ENCODE results near the gene DMXL2.
"Not testable (repeated sequence)": the region's sequence is repeated elsewhere in the genome, so short reads cannot be mapped to it uniquely, and the experiment has no call there.

DMXL2 gene

DNA sequence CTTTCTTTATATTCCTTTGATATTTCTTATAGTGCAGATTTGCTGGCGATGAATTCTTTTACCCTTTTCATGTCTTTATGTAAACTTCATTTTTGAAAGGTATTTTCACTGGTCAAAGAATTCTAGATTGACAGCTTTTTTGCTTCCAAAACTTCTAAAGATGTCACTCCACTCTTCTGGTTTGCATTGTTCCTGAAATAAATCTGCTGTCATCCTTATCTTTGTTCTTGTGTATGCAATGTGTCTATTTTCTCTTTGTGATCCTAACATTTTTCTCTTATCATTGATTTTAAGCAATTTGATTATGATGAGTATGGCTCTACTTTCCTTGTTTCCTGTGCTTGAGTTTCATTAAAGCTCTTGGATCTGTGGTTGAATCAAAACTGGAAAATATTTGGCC, 177.8 kb downstream of the DMXL2 start:
- Histone ChIP-seq H3K4me3 (ENCODE audit: control insufficient read depth in 1 of 7, extremely low read depth in 1 of 7, insufficient read depth in 4 of 7, low read depth in 2 of 7, low read length in 6 of 7) (no peak overlapping the region), H3K9me3 (ENCODE audit: control extremely low read depth in 1 of 5, control insufficient read depth in 4 of 5, insufficient read depth in 2 of 5, low read depth in 1 of 5, low read length in 4 of 5) (peaks cover 0 to 5% (median 0%) of the 10 kb centered on the region in 5 experiments), H3K27me3 (replicated peaks in 2 of 5; ENCODE audit: control insufficient read depth in 4 of 5, insufficient read depth in 5 of 5, low read length in 4 of 5) (no peaks in the 10 kb centered on the region), H3K27ac (ENCODE audit: insufficient read depth in 1 of 2, low read depth in 1 of 2, low read length in 2 of 2, poor library complexity in 1 of 2, severe bottlenecking in 2 of 2) (no peak overlapping the region), H3K36me3 (ENCODE audit: control insufficient read depth in 4 of 4, insufficient read depth in 4 of 4, low read length in 3 of 4) (peaks cover under 1 to 22% (median 9%) of the 10 kb centered on the region in 4 experiments), H3K4me1 (ENCODE audit: control extremely low read depth in 1 of 4, control insufficient read depth in 4 of 4, insufficient read depth in 4 of 4, low read length in 3 of 4) (no peaks in the 10 kb centered on the region)
- no CpG with 5 or more reads among the region's 1 CpG for WGBS (ENCODE audit: insufficient coverage)
- CTCF ChIA-PET, result no interaction called here
- DNase-seq, result no peak
- POLR2A ChIA-PET, result no interaction called here

DNA sequence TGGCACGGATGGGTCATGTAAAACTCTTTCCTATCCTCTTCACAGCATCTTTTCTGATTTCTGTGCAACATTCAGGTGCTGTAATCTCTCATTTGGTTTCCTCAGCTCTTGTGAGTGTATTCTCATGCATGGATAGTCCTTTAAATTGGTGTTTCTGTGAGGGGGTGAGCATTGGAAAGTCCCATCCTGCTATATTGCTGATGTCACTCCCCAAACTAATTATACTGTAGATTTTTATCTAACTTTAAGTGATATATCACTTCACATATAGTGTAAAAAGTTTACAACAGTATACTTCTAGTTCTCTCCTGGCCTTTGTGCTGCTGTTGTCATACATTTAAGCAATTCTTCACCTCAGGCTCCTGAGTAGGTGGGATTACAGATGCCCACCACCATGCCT, 178.5 kb downstream of the DMXL2 start:
- Histone ChIP-seq H3K4me1 (ENCODE audit: control extremely low read depth in 1 of 4, control insufficient read depth in 4 of 4, insufficient read depth in 4 of 4, low read length in 3 of 4) (no peaks in the 10 kb centered on the region), H3K27ac (ENCODE audit: insufficient read depth in 1 of 2, low read depth in 1 of 2, low read length in 2 of 2, poor library complexity in 1 of 2, severe bottlenecking in 2 of 2) (no peak overlapping the region), H3K4me3 (ENCODE audit: control insufficient read depth in 1 of 7, extremely low read depth in 1 of 7, insufficient read depth in 4 of 7, low read depth in 2 of 7, low read length in 6 of 7) (no peak overlapping the region), H3K27me3 (replicated peaks in 2 of 5; ENCODE audit: control insufficient read depth in 4 of 5, insufficient read depth in 5 of 5, low read length in 4 of 5) (no peaks in the 10 kb centered on the region), H3K9me3 (ENCODE audit: control extremely low read depth in 1 of 5, control insufficient read depth in 4 of 5, insufficient read depth in 2 of 5, low read depth in 1 of 5, low read length in 4 of 5) (peaks cover 0 to 5% (median 0%) of the 10 kb centered on the region in 5 experiments), H3K36me3 (ENCODE audit: control insufficient read depth in 4 of 4, insufficient read depth in 4 of 4, low read length in 3 of 4) (peaks cover 0 to 15% (median 6%) of the 10 kb centered on the region in 4 experiments)
- POLR2A ChIA-PET, result no interaction called here
- 100% methylated on average over 1 of the region's 1 CpG for WGBS (ENCODE audit: insufficient coverage)
- DNase-seq, result no peak
- CTCF ChIA-PET, result no interaction called here

DNA sequence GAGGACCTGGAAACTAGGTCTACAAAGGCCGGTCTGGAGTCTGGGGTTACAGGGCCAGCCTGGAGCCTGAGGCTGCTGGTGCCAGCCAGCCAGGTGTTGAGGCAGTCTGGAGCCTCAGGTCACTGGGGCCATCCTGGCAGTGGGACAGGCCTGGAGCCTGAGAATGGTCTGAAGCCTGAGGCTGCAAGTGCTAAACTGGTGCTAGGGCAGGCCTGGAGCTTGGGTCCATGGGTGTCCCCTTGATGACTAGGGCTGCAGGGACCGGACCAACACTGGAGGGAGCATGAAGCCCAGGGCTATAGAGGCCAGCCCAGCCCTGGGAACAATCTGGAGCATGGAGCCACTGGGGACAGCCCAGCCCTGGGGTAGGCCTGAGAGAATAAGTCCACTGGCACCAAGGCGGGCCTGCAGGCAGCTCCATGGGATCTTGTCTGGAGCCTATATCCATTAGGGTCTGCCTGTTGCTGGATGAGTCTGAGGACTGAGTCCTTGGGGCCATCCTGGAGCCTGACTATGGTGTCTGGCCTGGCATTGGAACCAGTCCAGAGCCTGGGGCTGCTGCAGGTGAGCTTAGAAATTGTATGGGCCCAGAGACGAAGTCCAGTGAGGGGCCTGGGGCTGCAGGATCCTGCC, 179.2 kb downstream of the DMXL2 start:
- no peak overlapping the region for H3K4me3 ChIP-seq (ENCODE audit: control insufficient read depth in 1 of 7, extremely low read depth in 1 of 7, insufficient read depth in 4 of 7, low read depth in 2 of 7, low read length in 6 of 7)
- no peaks in the 10 kb centered on the region for H3K4me1 ChIP-seq (ENCODE audit: control extremely low read depth in 1 of 4, control insufficient read depth in 4 of 4, insufficient read depth in 4 of 4, low read length in 3 of 4)
- peaks cover 0 to 8% (median 3%) of the 10 kb centered on the region in 4 experiments for H3K36me3 ChIP-seq (ENCODE audit: control insufficient read depth in 4 of 4, insufficient read depth in 4 of 4, low read length in 3 of 4)
- peaks cover 0 to 5% (median 0%) of the 10 kb centered on the region in 5 experiments for H3K9me3 ChIP-seq (ENCODE audit: control extremely low read depth in 1 of 5, control insufficient read depth in 4 of 5, insufficient read depth in 2 of 5, low read depth in 1 of 5, low read length in 4 of 5)
- CTCF ChIA-PET, result no interaction called here
- H3K27me3 ChIP-seq (replicated peaks in 2 of 5; ENCODE audit: control insufficient read depth in 4 of 5, insufficient read depth in 5 of 5, low read length in 4 of 5), result no peaks in the 10 kb centered on the region
- POLR2A ChIA-PET, result no interaction called here
- H3K27ac ChIP-seq (ENCODE audit: insufficient read depth in 1 of 2, low read depth in 1 of 2, low read length in 2 of 2, poor library complexity in 1 of 2, severe bottlenecking in 2 of 2), result no peak overlapping the region
- WGBS (ENCODE audit: insufficient coverage), result 95% methylated on average over 4 of the region's 4 CpGs
- DNase-seq, result no peak

DNA sequence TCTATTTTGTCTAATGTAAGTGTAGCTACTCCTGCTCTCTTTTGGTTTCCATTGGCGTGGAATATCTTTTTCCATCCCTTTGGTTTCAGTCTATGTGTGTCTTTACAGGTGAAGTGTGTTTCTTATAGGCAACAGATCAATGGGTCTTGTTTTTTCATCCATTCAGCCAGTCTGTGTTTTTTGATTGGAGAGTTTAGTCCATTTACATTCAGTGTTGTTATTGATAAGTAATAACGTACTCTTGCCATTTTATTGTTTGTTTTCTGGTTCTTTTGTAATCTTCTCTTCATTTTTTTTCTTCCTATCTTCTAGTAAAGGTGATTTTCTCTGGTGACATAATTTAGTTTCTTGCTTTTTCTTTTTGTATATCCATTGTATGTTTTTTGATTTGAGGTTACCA, 184.0 kb downstream of the DMXL2 start:
- POLR2A ChIA-PET, result no interaction called here

DNA sequence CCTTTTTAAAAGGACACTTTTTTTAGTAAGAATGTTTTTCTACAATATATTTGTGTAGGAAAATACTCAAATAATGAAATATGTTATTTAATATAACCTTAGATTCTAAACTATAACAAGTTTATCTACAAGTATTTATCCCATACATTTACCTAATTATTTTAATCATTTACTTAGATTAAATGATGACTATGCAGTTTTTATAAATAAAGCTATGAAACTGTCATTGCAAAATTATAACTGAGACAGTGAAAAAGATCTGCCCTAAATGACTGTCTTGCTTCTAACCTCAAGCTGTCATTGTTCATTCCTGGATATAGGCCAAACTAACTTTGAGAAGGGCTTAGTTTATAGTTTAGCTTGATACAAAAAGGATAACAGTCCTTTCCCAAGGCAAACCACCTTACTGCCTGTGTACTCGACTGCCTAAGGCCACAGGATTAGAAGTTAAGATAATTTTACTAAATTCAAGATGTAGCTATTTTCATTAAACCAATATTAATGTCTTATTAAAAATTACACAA, 197.0 kb downstream of the DMXL2 start:
- DNase-seq, result no peak

More for the DNA sequence above, 184.0 kb downstream of the DMXL2 start:
- Histone ChIP-seq H3K36me3 (ENCODE audit: control insufficient read depth in 4 of 4, insufficient read depth in 4 of 4, low read length in 3 of 4) (no peaks in the 10 kb centered on the region), H3K4me1 (ENCODE audit: control extremely low read depth in 1 of 4, control insufficient read depth in 4 of 4, insufficient read depth in 4 of 4, low read length in 3 of 4) (no peaks in the 10 kb centered on the region), H3K4me3 (ENCODE audit: control insufficient read depth in 1 of 7, extremely low read depth in 1 of 7, insufficient read depth in 4 of 7, low read depth in 2 of 7, low read length in 6 of 7) (no peak overlapping the region), H3K9me3 (ENCODE audit: control extremely low read depth in 1 of 5, control insufficient read depth in 4 of 5, insufficient read depth in 2 of 5, low read depth in 1 of 5, low read length in 4 of 5) (peaks cover 0 to 5% (median 0%) of the 10 kb centered on the region in 5 experiments), H3K27ac (ENCODE audit: insufficient read depth in 1 of 2, low read depth in 1 of 2, low read length in 2 of 2, poor library complexity in 1 of 2, severe bottlenecking in 2 of 2) (no peak overlapping the region), H3K27me3 (replicated peaks in 2 of 5; ENCODE audit: control insufficient read depth in 4 of 5, insufficient read depth in 5 of 5, low read length in 4 of 5) (no peaks in the 10 kb centered on the region)
- no CpG with 5 or more reads among the region's 2 CpGs for WGBS (ENCODE audit: insufficient coverage)
- CTCF ChIA-PET, result no interaction called here
- no peak for DNase-seq

DNA sequence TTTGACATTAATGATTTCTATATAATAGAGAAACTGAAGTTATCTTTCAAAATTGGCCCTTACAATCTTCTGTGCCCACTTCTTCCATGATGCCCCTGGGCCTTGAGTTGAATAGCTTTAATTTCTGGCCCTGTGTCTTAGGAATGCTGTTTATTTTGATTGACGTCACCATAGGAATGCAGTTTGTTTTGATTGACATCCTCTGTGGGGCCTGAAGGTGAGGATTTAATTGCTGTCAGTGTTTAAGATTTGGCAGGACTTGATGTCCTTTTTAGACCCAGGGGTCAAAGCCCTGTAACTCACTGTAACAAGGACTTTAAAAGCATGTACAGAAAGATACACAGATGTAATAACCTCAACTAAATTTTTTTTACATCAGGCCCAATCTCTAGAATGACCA, 197.8 kb downstream of the DMXL2 start:
- POLR2A ChIA-PET, result no interaction called here
- no CpG with 5 or more reads among the region's 1 CpG for WGBS (ENCODE audit: insufficient coverage)

More for the DNA sequence above, 197.0 kb downstream of the DMXL2 start:
- no peak overlapping the region for H3K4me3 ChIP-seq (ENCODE audit: control insufficient read depth in 1 of 7, extremely low read depth in 1 of 7, insufficient read depth in 4 of 7, low read depth in 2 of 7, low read length in 6 of 7)
- ChIA-PET CTCF (interaction anchor here (0.9 to 1.0 kb wide), 2 partner anchors 22 to 24 kb away, joined by 3 read pairs; no protein-coding TSS in a partner anchor), POLR2A (no interaction called here)
- H3K9me3 ChIP-seq (ENCODE audit: control extremely low read depth in 1 of 5, control insufficient read depth in 4 of 5, insufficient read depth in 2 of 5, low read depth in 1 of 5, low read length in 4 of 5), result no peaks in the 10 kb centered on the region
- no peak overlapping the region for H3K27ac ChIP-seq (ENCODE audit: insufficient read depth in 1 of 2, low read depth in 1 of 2, low read length in 2 of 2, poor library complexity in 1 of 2, severe bottlenecking in 2 of 2)
- no CpG with 5 or more reads among the region's 1 CpG for WGBS (ENCODE audit: insufficient coverage)
- no peaks in the 10 kb centered on the region for H3K4me1 ChIP-seq (ENCODE audit: control extremely low read depth in 1 of 4, control insufficient read depth in 4 of 4, insufficient read depth in 4 of 4, low read length in 3 of 4)
- H3K36me3 ChIP-seq (ENCODE audit: control insufficient read depth in 4 of 4, insufficient read depth in 4 of 4, low read length in 3 of 4), result no peaks in the 10 kb centered on the region
- H3K27me3 ChIP-seq (replicated peaks in 2 of 5; ENCODE audit: control insufficient read depth in 4 of 5, insufficient read depth in 5 of 5, low read length in 4 of 5), result no peaks in the 10 kb centered on the region

DNA sequence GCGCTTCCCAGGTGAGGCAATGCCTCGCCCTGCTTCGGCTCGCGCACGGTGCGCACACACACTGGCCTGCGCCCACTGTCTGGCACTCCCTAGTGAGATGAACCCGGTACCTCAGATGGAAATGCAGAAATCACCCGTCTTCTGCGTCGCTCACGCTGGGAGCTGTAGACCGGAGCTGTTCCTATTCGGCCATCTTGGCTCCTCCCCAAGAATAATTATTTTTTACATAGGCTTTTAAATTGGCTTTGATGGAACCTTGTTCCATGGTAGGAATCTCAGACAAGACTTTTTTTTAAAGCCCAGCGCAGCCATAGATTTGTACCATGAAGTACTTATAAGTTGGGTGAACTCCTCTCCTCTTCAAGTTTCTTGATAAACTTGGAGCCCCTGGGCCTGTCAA, 199.5 kb downstream of the DMXL2 start:
- H3K36me3 ChIP-seq (ENCODE audit: control insufficient read depth in 4 of 4, insufficient read depth in 4 of 4, low read length in 3 of 4); DNase-seq; H3K4me3 ChIP-seq (ENCODE audit: control insufficient read depth in 1 of 7, extremely low read depth in 1 of 7, insufficient read depth in 4 of 7, low read depth in 2 of 7, low read length in 6 of 7); H3K27ac ChIP-seq (ENCODE audit: insufficient read depth in 1 of 2, low read depth in 1 of 2, low read length in 2 of 2, poor library complexity in 1 of 2, severe bottlenecking in 2 of 2); POLR2A ChIA-PET; H3K27me3 ChIP-seq (replicated peaks in 2 of 5; ENCODE audit: control insufficient read depth in 4 of 5, insufficient read depth in 5 of 5, low read length in 4 of 5); H3K4me1 ChIP-seq (ENCODE audit: control extremely low read depth in 1 of 4, control insufficient read depth in 4 of 4, insufficient read depth in 4 of 4, low read length in 3 of 4); H3K9me3 ChIP-seq (ENCODE audit: control extremely low read depth in 1 of 5, control insufficient read depth in 4 of 5, insufficient read depth in 2 of 5, low read depth in 1 of 5, low read length in 4 of 5); CTCF ChIA-PET: not testable (repeated sequence)
- WGBS (ENCODE audit: insufficient coverage), result 100% methylated on average over 1 of the region's 16 CpGs

More for the DNA sequence above, 197.8 kb downstream of the DMXL2 start:
- Histone ChIP-seq H3K4me1 (ENCODE audit: control extremely low read depth in 1 of 4, control insufficient read depth in 4 of 4, insufficient read depth in 4 of 4, low read length in 3 of 4) (no peaks in the 10 kb centered on the region), H3K27me3 (replicated peaks in 2 of 5; ENCODE audit: control insufficient read depth in 4 of 5, insufficient read depth in 5 of 5, low read length in 4 of 5) (no peaks in the 10 kb centered on the region), H3K4me3 (ENCODE audit: control insufficient read depth in 1 of 7, extremely low read depth in 1 of 7, insufficient read depth in 4 of 7, low read depth in 2 of 7, low read length in 6 of 7) (no peak overlapping the region), H3K27ac (ENCODE audit: insufficient read depth in 1 of 2, low read depth in 1 of 2, low read length in 2 of 2, poor library complexity in 1 of 2, severe bottlenecking in 2 of 2) (no peak overlapping the region), H3K36me3 (ENCODE audit: control insufficient read depth in 4 of 4, insufficient read depth in 4 of 4, low read length in 3 of 4) (no peaks in the 10 kb centered on the region), H3K9me3 (ENCODE audit: control extremely low read depth in 1 of 5, control insufficient read depth in 4 of 5, insufficient read depth in 2 of 5, low read depth in 1 of 5, low read length in 4 of 5) (no peaks in the 10 kb centered on the region)
- CTCF ChIA-PET, result interaction anchor here (0.9 to 1.0 kb wide), 2 partner anchors 22 to 23 kb away, joined by 3 read pairs; no protein-coding TSS in a partner anchor
- DNase-seq, result no peak
